Measurements from ENCODE around the gene HS6ST2.

The HS6ST2 gene

GRCh38 chrX:132638313-132638712, 320.1 kb downstream of the HS6ST2 start:
- no peak overlapping the region for H3K4me3 ChIP-seq (ENCODE audit: low read length in 2 of 2)
- no peak overlapping the region for H2BK5ac ChIP-seq (ENCODE audit: low read length)
- H3K23ac ChIP-seq (ENCODE audit: low read depth, low read length, poor library complexity): no peak overlapping the region
- H4K8ac ChIP-seq (ENCODE audit: low read depth, low read length): no peak overlapping the region
- no CpG with 5 or more reads among the region's 1 CpG for WGBS, 2 donors (ENCODE audit: extremely low coverage in 2 of 2, insufficient read length in 2 of 2, insufficient replicate concordance in 1 of 2)
- no peak overlapping the region for H3K27ac ChIP-seq (replicated peaks; ENCODE audit: low read length)
- no peak overlapping the region for H2BK15ac ChIP-seq (ENCODE audit: low read length)
- H3K4me1 ChIP-seq (ENCODE audit: control insufficient read depth in 2 of 2, insufficient read depth in 1 of 2, low read depth in 1 of 2, low read length in 2 of 2): peaks cover 0 to 3% of the 10 kb centered on the region in 2 donors
- no peak overlapping the region for H3K4ac ChIP-seq (ENCODE audit: low read length)
- no peak overlapping the region for H3K9ac ChIP-seq (ENCODE audit: low read depth, low read length, poor library complexity)
- H3K27me3 ChIP-seq (ENCODE audit: control insufficient read depth in 3 of 3, insufficient read depth in 3 of 3, low read depth in 1 of 3, low read length in 3 of 3): no peaks in the 10 kb centered on the region
- no peak overlapping the region for H2AFZ ChIP-seq (ENCODE audit: low read length)
- H3K9me3 ChIP-seq (replicated peaks in 1 of 2; ENCODE audit: control insufficient read depth in 2 of 2, insufficient read depth in 1 of 2, low read depth in 1 of 2, low read length in 2 of 2): no peaks in the 10 kb centered on the region
- no peak overlapping the region for H3K14ac ChIP-seq (ENCODE audit: low read length)
- no peak overlapping the region for H4K91ac ChIP-seq (ENCODE audit: low read depth, low read length, poor library complexity)
- H2AK5ac ChIP-seq (ENCODE audit: low read depth, low read length): no peak overlapping the region
- H3K18ac ChIP-seq (ENCODE audit: low read length): no peak overlapping the region
- no peak overlapping the region for H2BK120ac ChIP-seq (ENCODE audit: low read depth, low read length)
- H3K79me1 ChIP-seq (ENCODE audit: low read depth, low read length): no peaks in the 10 kb centered on the region
- no peak overlapping the region for H2BK12ac ChIP-seq (ENCODE audit: low read length)
- no peaks in the 10 kb centered on the region for H3K36me3 ChIP-seq (replicated peaks in 1 of 2; ENCODE audit: control insufficient read depth in 2 of 2, insufficient read depth in 2 of 2, low read length in 2 of 2)
- DNase-seq (ENCODE audit: low spot score): no peak
- H3K4me2 ChIP-seq (ENCODE audit: insufficient read depth, low read length, poor library complexity, severe bottlenecking): no peak overlapping the region

GRCh38 chrX:132636080-132636479, 322.3 kb downstream of the HS6ST2 start:
- H3K36me3 ChIP-seq (replicated peaks in 1 of 2; ENCODE audit: control insufficient read depth in 2 of 2, insufficient read depth in 2 of 2, low read length in 2 of 2): no peaks in the 10 kb centered on the region
- H3K9ac ChIP-seq (ENCODE audit: low read depth, low read length, poor library complexity): no peak overlapping the region
- no peak overlapping the region for H3K4ac ChIP-seq (ENCODE audit: low read length)
- H2BK12ac ChIP-seq (ENCODE audit: low read length): no peak overlapping the region
- H2BK15ac ChIP-seq (ENCODE audit: low read length): no peak overlapping the region
- H3K4me2 ChIP-seq (ENCODE audit: insufficient read depth, low read length, poor library complexity, severe bottlenecking): no peak overlapping the region
- no peak for DNase-seq (ENCODE audit: low spot score)
- H3K27ac ChIP-seq (replicated peaks; ENCODE audit: low read length): no peak overlapping the region
- WGBS, 2 donors (ENCODE audit: extremely low coverage in 2 of 2, insufficient read length in 2 of 2, insufficient replicate concordance in 1 of 2): no CpG with 5 or more reads among the region's 3 CpGs
- no peak overlapping the region for H3K23ac ChIP-seq (ENCODE audit: low read depth, low read length, poor library complexity)
- H4K8ac ChIP-seq (ENCODE audit: low read depth, low read length): no peak overlapping the region
- no peak overlapping the region for H2AK5ac ChIP-seq (ENCODE audit: low read depth, low read length)
- H2BK5ac ChIP-seq (ENCODE audit: low read length): no peak overlapping the region
- no peak overlapping the region for H3K14ac ChIP-seq (ENCODE audit: low read length)
- no peaks in the 10 kb centered on the region for H3K27me3 ChIP-seq (ENCODE audit: control insufficient read depth in 3 of 3, insufficient read depth in 3 of 3, low read depth in 1 of 3, low read length in 3 of 3)
- H2AFZ ChIP-seq (ENCODE audit: low read length): no peak overlapping the region
- no peak overlapping the region for H2BK120ac ChIP-seq (ENCODE audit: low read depth, low read length)
- H3K4me3 ChIP-seq (ENCODE audit: low read length in 2 of 2): no peak overlapping the region
- no peaks in the 10 kb centered on the region for H3K79me1 ChIP-seq (ENCODE audit: low read depth, low read length)
- H3K18ac ChIP-seq (ENCODE audit: low read length): no peak overlapping the region
- H3K9me3 ChIP-seq (replicated peaks in 1 of 2; ENCODE audit: control insufficient read depth in 2 of 2, insufficient read depth in 1 of 2, low read depth in 1 of 2, low read length in 2 of 2): no peaks in the 10 kb centered on the region
- no peak overlapping the region for H4K91ac ChIP-seq (ENCODE audit: low read depth, low read length, poor library complexity)
- H3K4me1 ChIP-seq (ENCODE audit: control insufficient read depth in 2 of 2, insufficient read depth in 1 of 2, low read depth in 1 of 2, low read length in 2 of 2): peaks cover 0 to 3% of the 10 kb centered on the region in 2 donors

- Histone ChIP-seq H2AFZ (ENCODE audit: low read length) (no peak overlapping the region), H2BK5ac (ENCODE audit: low read length) (no peak overlapping the region), H3K27me3 (ENCODE audit: control insufficient read depth in 3 of 3, insufficient read depth in 3 of 3, low read depth in 1 of 3, low read length in 3 of 3) (no peaks in the 10 kb centered on the region), H3K14ac (ENCODE audit: low read length) (no peak overlapping the region), H2BK15ac (ENCODE audit: low read length) (no peak overlapping the region), H3K4me2 (ENCODE audit: insufficient read depth, low read length, poor library complexity, severe bottlenecking) (no peak overlapping the region), H4K8ac (ENCODE audit: low read depth, low read length) (no peak overlapping the region), H3K36me3 (replicated peaks in 1 of 2; ENCODE audit: control insufficient read depth in 2 of 2, insufficient read depth in 2 of 2, low read length in 2 of 2) (no peaks in the 10 kb centered on the region), H2BK12ac (ENCODE audit: low read length) (no peak overlapping the region), H3K9me3 (replicated peaks in 1 of 2; ENCODE audit: control insufficient read depth in 2 of 2, insufficient read depth in 1 of 2, low read depth in 1 of 2, low read length in 2 of 2) (no peaks in the 10 kb centered on the region), H4K91ac (ENCODE audit: low read depth, low read length, poor library complexity) (no peak overlapping the region), H3K79me1 (ENCODE audit: low read depth, low read length) (no peaks in the 10 kb centered on the region), H3K27ac (replicated peaks; ENCODE audit: low read length) (no peak overlapping the region), H2AK5ac (ENCODE audit: low read depth, low read length) (no peak overlapping the region), H3K18ac (ENCODE audit: low read length) (no peak overlapping the region), H3K4ac (ENCODE audit: low read length) (no peak overlapping the region), H3K4me1 (ENCODE audit: control insufficient read depth in 2 of 2, insufficient read depth in 1 of 2, low read depth in 1 of 2, low read length in 2 of 2) (peaks cover 0 to 3% of the 10 kb centered on the region in 2 donors), H3K23ac (ENCODE audit: low read depth, low read length, poor library complexity) (no peak overlapping the region), H2BK120ac (ENCODE audit: low read depth, low read length) (no peak overlapping the region), H3K9ac (ENCODE audit: low read depth, low read length, poor library complexity) (no peak overlapping the region), H3K4me3 (ENCODE audit: low read length in 2 of 2) (no peak overlapping the region)
- no peak for DNase-seq (ENCODE audit: low spot score)
- WGBS, 2 donors (ENCODE audit: extremely low coverage in 2 of 2, insufficient read length in 2 of 2, insufficient replicate concordance in 1 of 2): no CpG with 5 or more reads among the region's 1 CpG
Measured at GRCh38 chrX:132634521-132634920, 323.9 kb downstream of the HS6ST2 start.

GRCh38 chrX:132631579-132632232, 326.7 kb downstream of the HS6ST2 start:
- Histone ChIP-seq H4K91ac (ENCODE audit: low read depth, low read length, poor library complexity) (no peak overlapping the region), H2AFZ (ENCODE audit: low read length) (no peak overlapping the region), H3K14ac (ENCODE audit: low read length) (no peak overlapping the region), H3K18ac (ENCODE audit: low read length) (no peak overlapping the region), H2BK5ac (ENCODE audit: low read length) (no peak overlapping the region), H3K4me1 (ENCODE audit: control insufficient read depth in 2 of 2, insufficient read depth in 1 of 2, low read depth in 1 of 2, low read length in 2 of 2) (no peaks in the 10 kb centered on the region), H3K79me1 (ENCODE audit: low read depth, low read length) (no peaks in the 10 kb centered on the region), H3K27ac (replicated peaks; ENCODE audit: low read length) (no peak overlapping the region), H3K4ac (ENCODE audit: low read length) (no peak overlapping the region), H3K9ac (ENCODE audit: low read depth, low read length, poor library complexity) (no peak overlapping the region), H2BK120ac (ENCODE audit: low read depth, low read length) (no peak overlapping the region), H3K27me3 (ENCODE audit: control insufficient read depth in 3 of 3, insufficient read depth in 3 of 3, low read depth in 1 of 3, low read length in 3 of 3) (peaks cover 0 to 3% (median 0%) of the 10 kb centered on the region in 3 experiments), H2BK15ac (ENCODE audit: low read length) (no peak overlapping the region), H3K9me3 (replicated peaks in 1 of 2; ENCODE audit: control insufficient read depth in 2 of 2, insufficient read depth in 1 of 2, low read depth in 1 of 2, low read length in 2 of 2) (no peaks in the 10 kb centered on the region), H2BK12ac (ENCODE audit: low read length) (no peak overlapping the region), H3K23ac (ENCODE audit: low read depth, low read length, poor library complexity) (no peak overlapping the region), H3K36me3 (replicated peaks in 1 of 2; ENCODE audit: control insufficient read depth in 2 of 2, insufficient read depth in 2 of 2, low read length in 2 of 2) (peaks cover 0 to 3% of the 10 kb centered on the region in 2 donors), H3K4me2 (ENCODE audit: insufficient read depth, low read length, poor library complexity, severe bottlenecking) (no peak overlapping the region), H4K8ac (ENCODE audit: low read depth, low read length) (no peak overlapping the region), H2AK5ac (ENCODE audit: low read depth, low read length) (no peak overlapping the region), H3K4me3 (ENCODE audit: low read length in 2 of 2) (no peak overlapping the region)
- DNase-seq (ENCODE audit: low spot score): no peak
- WGBS, 2 donors (ENCODE audit: extremely low coverage in 2 of 2, insufficient read length in 2 of 2, insufficient replicate concordance in 1 of 2): no CpG with 5 or more reads among the region's 3 CpGs

Data from neuronal stem cell (in vitro differentiated cells).